ENCODE measurements around the gene ZNF391. TPM values are rescaled to one million over a fixed set of nuclear protein-coding genes. Genes with fewer than 3 reads are reported as not detected.
"Not testable (repeated sequence)": the region's sequence is repeated elsewhere in the genome, so short reads cannot be mapped to it uniquely, and the experiment has no call there.

ZNF391 gene
- total RNA-seq, 4 donors from 2014 or later, result 2.7 to 15.9 (median 5.4) TPM

DNA sequence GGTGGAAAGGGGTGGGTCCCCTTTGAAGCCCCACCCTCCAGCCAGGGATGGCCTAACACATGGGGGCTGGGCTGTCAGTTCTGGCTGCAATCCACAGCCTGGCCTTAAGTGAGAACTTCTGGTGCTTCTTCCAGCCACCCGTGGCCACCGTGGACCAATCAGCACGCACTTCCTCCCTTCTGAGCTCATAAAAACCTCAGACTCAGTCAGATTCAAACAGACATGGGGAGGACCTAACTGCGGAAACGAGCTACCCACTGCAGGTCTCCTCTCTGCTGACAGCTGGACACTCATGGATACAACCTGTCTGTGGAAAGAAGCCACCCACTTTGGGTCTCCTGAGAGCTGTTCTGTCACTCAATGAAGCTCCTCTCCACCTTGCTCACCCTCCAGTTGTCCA is 20.4 kb upstream of the ZNF391 start:
- H3K27ac ChIP-seq, result no peak overlapping the region
- no peaks in the 10 kb centered on the region for H3K27me3 ChIP-seq
- H3K4me1 ChIP-seq, result no peaks in the 10 kb centered on the region
- no peak for ATAC-seq
- TF ChIP-seq POLR2A (IDR thresholded peaks at IDR 0.05), result no peak
- no peak for TF ChIP-seq POLR2AphosphoS5 (IDR thresholded peaks at IDR 0.05)
- TF ChIP-seq EP300 (IDR thresholded peaks at IDR 0.05), result no peak
- no CpG with 5 or more reads among the region's 5 CpGs for WGBS, 2 donors (ENCODE audit: low coverage in 1 of 2)
- no peaks in the 10 kb centered on the region for H3K9me3 ChIP-seq
- peaks cover 0 to 50% of the 10 kb centered on the region in 2 donors for H3K36me3 ChIP-seq
- H3K4me3 ChIP-seq, result no peak overlapping the region

DNA sequence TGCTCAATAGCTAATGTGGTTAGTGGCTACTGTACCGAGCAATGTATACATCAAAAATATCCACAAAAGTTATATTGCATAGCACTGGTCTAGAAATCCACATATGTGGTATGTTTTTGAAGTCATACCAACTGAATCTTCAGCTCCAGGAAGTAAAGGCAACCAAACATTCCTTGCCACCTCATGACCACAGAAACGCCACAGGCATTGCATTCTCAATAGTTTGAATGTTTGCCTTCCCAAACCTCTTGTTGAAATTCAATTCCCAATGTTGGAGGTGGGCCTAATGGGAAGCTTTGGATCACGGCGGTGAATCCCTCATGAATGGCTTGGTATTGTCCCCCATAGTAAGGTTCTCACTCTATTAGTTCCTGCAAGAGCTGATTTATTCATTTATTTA is 18.2 kb upstream of the ZNF391 start:
- Histone ChIP-seq H3K27ac (no peak overlapping the region), H3K27me3 (no peaks in the 10 kb centered on the region), H3K9me3 (no peaks in the 10 kb centered on the region), H3K36me3 (peaks cover 0 to 37% of the 10 kb centered on the region in 2 donors), H3K4me3 (no peak overlapping the region), H3K4me1 (peaks cover 0 to 14% (median 0%) of the 10 kb centered on the region in 3 donors)
- ATAC-seq, result no peak
- WGBS, 2 donors (ENCODE audit: low coverage in 1 of 2), result 86 to 90% methylated on average over 2 to 4 of the region's 4 CpGs
- TF ChIP-seq POLR2AphosphoS5 (IDR thresholded peaks at IDR 0.05), result no peak
- TF ChIP-seq, protein P1, sequence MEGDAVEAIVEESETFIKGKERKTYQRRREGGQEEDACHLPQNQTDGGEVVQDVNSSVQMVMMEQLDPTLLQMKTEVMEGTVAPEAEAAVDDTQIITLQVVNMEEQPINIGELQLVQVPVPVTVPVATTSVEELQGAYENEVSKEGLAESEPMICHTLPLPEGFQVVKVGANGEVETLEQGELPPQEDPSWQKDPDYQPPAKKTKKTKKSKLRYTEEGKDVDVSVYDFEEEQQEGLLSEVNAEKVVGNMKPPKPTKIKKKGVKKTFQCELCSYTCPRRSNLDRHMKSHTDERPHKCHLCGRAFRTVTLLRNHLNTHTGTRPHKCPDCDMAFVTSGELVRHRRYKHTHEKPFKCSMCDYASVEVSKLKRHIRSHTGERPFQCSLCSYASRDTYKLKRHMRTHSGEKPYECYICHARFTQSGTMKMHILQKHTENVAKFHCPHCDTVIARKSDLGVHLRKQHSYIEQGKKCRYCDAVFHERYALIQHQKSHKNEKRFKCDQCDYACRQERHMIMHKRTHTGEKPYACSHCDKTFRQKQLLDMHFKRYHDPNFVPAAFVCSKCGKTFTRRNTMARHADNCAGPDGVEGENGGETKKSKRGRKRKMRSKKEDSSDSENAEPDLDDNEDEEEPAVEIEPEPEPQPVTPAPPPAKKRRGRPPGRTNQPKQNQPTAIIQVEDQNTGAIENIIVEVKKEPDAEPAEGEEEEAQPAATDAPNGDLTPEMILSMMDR (IDR thresholded peaks at IDR 0.05), result no peak
- TF ChIP-seq POLR2A (IDR thresholded peaks at IDR 0.05), result no peak
- TF ChIP-seq EP300 (IDR thresholded peaks at IDR 0.05), result no peak

DNA sequence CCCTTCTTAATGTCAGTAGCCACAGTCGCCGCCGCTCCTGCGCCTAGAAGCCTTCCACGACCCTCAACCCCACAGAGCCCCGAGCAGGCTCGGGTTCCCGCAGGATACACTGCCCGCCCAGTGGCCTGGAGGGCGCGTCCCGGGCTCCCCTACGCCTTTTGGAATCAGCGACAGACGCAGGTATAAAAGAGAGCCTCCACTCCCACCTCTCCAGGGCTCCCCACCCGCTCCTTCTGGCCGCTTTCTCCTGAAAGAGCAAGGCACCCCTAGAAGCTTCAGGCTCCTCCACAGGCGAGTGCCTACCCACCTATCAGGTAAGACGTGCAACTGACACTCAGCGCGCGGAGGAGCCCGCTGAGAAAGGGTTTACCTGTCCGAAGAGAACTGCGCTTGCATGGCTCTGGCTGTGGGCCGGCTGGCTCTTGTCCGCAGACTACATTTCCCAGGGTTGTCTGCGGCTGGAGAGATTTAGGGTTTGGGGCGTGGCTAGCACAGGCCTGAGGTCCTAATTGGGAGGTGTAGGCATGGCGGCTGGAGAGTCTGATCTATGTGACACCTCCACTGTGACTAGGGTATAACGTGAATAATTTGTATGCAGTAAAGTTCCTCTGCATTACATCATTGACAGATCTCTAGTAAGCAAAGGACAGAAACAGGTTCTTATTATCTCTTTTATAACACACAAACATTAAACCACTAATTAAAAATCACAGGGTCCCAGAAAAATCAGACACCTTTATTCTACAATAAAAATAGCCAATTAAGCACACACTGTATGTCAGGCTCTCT is 13.5 kb upstream of the ZNF391 start:
- 4% methylated on average over 14 of the region's 31 CpGs; no CpG with 5 or more reads in 1 of the 2 donors for WGBS, 2 donors (ENCODE audit: low coverage in 1 of 2)
- Histone ChIP-seq H3K4me1 (peaks cover 0 to 20% (median 3%) of the 10 kb centered on the region in 3 donors), H3K27ac (peak overlapping the region in 3 of 4 donors; percentile 33 to 66 (median 59)), H3K9me3 (no peaks in the 10 kb centered on the region), H3K4me3 (peak overlapping the region; percentile 61 to 78), H3K36me3 (no peaks in the 10 kb centered on the region), H3K27me3 (no peaks in the 10 kb centered on the region)
- peak; percentile 95 for ATAC-seq
- TF ChIP-seq POLR2A (IDR thresholded peaks at IDR 0.05), result no peak
- no peak for TF ChIP-seq EP300 (IDR thresholded peaks at IDR 0.05)
- TF ChIP-seq POLR2AphosphoS5 (IDR thresholded peaks at IDR 0.05), result peak; percentile 34
- TF ChIP-seq, protein P1 (IDR thresholded peaks at IDR 0.05), result no peak

DNA sequence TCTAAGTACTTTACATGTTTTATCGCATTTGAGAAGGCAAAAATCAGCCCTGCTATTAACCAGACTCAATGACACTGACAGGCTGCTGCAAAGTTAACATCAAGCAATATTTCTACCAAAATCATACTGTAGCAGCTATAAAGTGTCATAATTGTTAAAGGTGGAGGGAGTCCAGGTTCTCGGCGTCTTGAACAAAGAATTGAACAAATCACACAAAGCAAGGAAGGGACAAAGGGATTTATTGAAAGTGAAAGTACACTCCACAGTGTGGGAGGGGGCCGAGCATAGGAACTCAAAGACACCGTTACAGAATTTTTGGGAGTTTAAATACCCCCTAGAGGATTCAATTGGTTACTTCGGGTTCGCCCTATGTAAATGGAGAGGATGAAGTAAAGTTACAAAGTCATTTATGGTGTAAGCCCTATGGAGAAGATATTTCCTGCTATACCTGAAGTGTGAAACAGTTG is 12.9 kb upstream of the ZNF391 start:
- Histone ChIP-seq H3K36me3 (no peaks in the 10 kb centered on the region), H3K4me3 (peak overlapping the region; percentile 61 to 78), H3K27me3 (no peaks in the 10 kb centered on the region), H3K9me3 (no peaks in the 10 kb centered on the region), H3K4me1 (peaks cover 0 to 20% (median 3%) of the 10 kb centered on the region in 3 donors), H3K27ac (peak overlapping the region in 1 of 4 donors; percentile 66)
- ATAC-seq, result no peak
- 20 to 26% methylated on average over 6 to 7 of the region's 7 CpGs for WGBS, 2 donors (ENCODE audit: low coverage in 1 of 2)
- TF ChIP-seq, protein P1 (IDR thresholded peaks at IDR 0.05), result no peak
- no peak for TF ChIP-seq EP300 (IDR thresholded peaks at IDR 0.05)
- no peak for TF ChIP-seq POLR2AphosphoS5 (IDR thresholded peaks at IDR 0.05)
- TF ChIP-seq POLR2A (IDR thresholded peaks at IDR 0.05), result no peak

DNA sequence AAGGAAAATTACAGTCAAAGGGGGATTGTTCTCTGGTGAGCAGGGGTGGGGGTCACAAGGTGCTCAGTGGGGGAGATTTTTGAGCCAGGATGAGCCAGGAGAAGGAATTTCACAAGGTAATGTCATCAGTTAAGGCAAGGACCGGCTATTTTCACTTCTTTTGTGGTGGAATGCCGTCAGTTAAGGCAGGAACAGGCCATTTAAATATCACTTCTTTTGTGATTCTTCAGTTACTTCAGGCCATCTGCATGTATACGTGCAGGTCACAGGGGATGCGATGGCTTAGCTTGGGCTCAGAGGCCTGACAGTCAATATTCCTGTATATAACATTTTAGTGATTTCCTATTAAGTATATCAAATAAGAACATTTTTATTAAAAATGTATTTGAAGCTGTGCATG is 10.2 kb upstream of the ZNF391 start:
- peaks cover 0 to 20% (median 3%) of the 10 kb centered on the region in 3 donors for H3K4me1 ChIP-seq
- H3K9me3 ChIP-seq, ATAC-seq, H3K4me3 ChIP-seq, H3K27me3 ChIP-seq, H3K27ac ChIP-seq, H3K36me3 ChIP-seq: not testable (repeated sequence)
- WGBS, 2 donors (ENCODE audit: low coverage in 1 of 2), result 55 to 59% methylated on average over 4 of the region's 4 CpGs

GRCh38 chr6:27381001-27381400 is 7.6 kb upstream of the ZNF391 start:
- WGBS, 2 donors (ENCODE audit: low coverage in 1 of 2), result no CpG with 5 or more reads among the region's 30 CpGs
- H3K27me3 ChIP-seq, ATAC-seq, H3K9me3 ChIP-seq, H3K4me1 ChIP-seq, H3K27ac ChIP-seq, H3K36me3 ChIP-seq, H3K4me3 ChIP-seq: not testable (repeated sequence)

All from gastroesophageal sphincter (tissue), 4 donors.